OCI-LY7 (cell line): ENCODE results near the gene LRRC1. TPM values are rescaled to one million over a fixed set of nuclear protein-coding genes. Genes with fewer than 3 reads are reported as not detected.

Source experiments
- BruUV-seq: library from RNA; stranded (reverse); fragments of 400-500 nt; replicated peaks from 2 replicates; lab custom pipeline; 2021; lab: Mats Ljungman, UMichigan
- CTCF ChIA-PET: fragments of 300-600 bp; sonication (Branson Sonifier 250); formaldehyde crosslinking; loops from one replicate; lab custom pipeline; 2022; ENCODE audit warnings: antibody characterized with exemption; ENCODE audit not compliant: unreplicated experiment; lab: Charles Lee
- POLR2A ChIA-PET: fragments of 300-600 bp; sonication (Branson Sonifier 250); formaldehyde crosslinking; loops from one replicate; lab custom pipeline; 2022; ENCODE audit warnings: antibody characterized with exemption; lab: Charles Lee
- DNase-seq: peaks from one replicate; pipeline ENCODE4 v3.0.0-alpha.2; 2015; ENCODE audit warnings: low spot score
- H2AFZ ChIP-seq: fragments of 200-600 bp; sonication (generic), shearing (Covaris generic); 2 replicates; pipeline ENCODE4 v1.6.1; 2014; ENCODE audit warnings: mild to moderate bottlenecking, antibody characterized with exemption, low read length, moderate library complexity
- H3K27ac ChIP-seq: fragments of 200-600 bp; sonication (generic); 2 replicates; pipeline ENCODE4 v1.5.1; 2014; ENCODE audit warnings: mixed run types, low read depth, mild to moderate bottlenecking, moderate library complexity, low read length, inconsistent platforms; ENCODE audit not compliant: poor library complexity, severe bottlenecking
- H3K36me3 ChIP-seq: fragments of 200-600 bp; sonication (generic); 2 replicates; pipeline ENCODE4 v1.6.1; 2014; ENCODE audit warnings: mild to moderate bottlenecking, antibody characterized with exemption, low read length, moderate library complexity, mixed read lengths; ENCODE audit not compliant: insufficient read depth
- H3K4me1 ChIP-seq: fragments of 200-600 bp; sonication (generic); 2 replicates; pipeline ENCODE4 v1.5.1; 2014; ENCODE audit warnings: mild to moderate bottlenecking, low read length; ENCODE audit not compliant: insufficient read depth, poor library complexity, severe bottlenecking
- H3K4me2 ChIP-seq: fragments of 200-600 bp; sonication (generic); 2 replicates; pipeline ENCODE4 v1.6.1; 2014; ENCODE audit warnings: mild to moderate bottlenecking, low read length
- H3K4me3 ChIP-seq: fragments of 200-600 bp; sonication (generic); 2 replicates; pipeline ENCODE4 v1.5.1; 2014; ENCODE audit warnings: mild to moderate bottlenecking, low read depth, low read length; ENCODE audit not compliant: poor library complexity, severe bottlenecking
- H3K79me2 ChIP-seq: fragments of 200-600 bp; sonication (generic); 2 replicates; pipeline ENCODE4 v1.6.1; 2016; ENCODE audit warnings: low read depth, mild to moderate bottlenecking, low read length, moderate library complexity, mixed read lengths; ENCODE audit not compliant: insufficient read depth
- H3K9me2 ChIP-seq: fragments of 200-600 bp; sonication (generic); 2 replicates; pipeline ENCODE4 v1.6.1; 2016; ENCODE audit warnings: mild to moderate bottlenecking, low read length, mixed read lengths; ENCODE audit not compliant: insufficient read depth
- H3K9me3 ChIP-seq: fragments of 200-600 bp; sonication (generic); 2 replicates; pipeline ENCODE4 v1.6.1; 2014; ENCODE audit warnings: mild to moderate bottlenecking, mixed run types, low read length, mixed read lengths
- H4K20me1 ChIP-seq: fragments of 200-600 bp; sonication (generic); 2 replicates; pipeline ENCODE4 v1.6.1; 2014; ENCODE audit warnings: mild to moderate bottlenecking, antibody characterized with exemption, low read length, moderate library complexity, mixed read lengths; ENCODE audit not compliant: insufficient read depth
- EZH2phosphoT487 ChIP-seq: fragments of 200-600 bp; sonication (generic); IDR thresholded peaks from 2 replicates; pipeline ENCODE4 v1.6.1; 2018; ENCODE audit warnings: low read depth, borderline replicate concordance, mild to moderate bottlenecking, mixed run types, antibody characterized with exemption, low read length, moderate library complexity, mixed read lengths
- intact Hi-C: fragments of 100-400 bp; cut with micrococcal nuclease; formaldehyde crosslinking; loops from one replicate; pipeline ENCODE4 v1.10.0; 2022; ENCODE audit not compliant: unreplicated experiment
- total RNA-seq, 2 experiments: library from RNA; depleted of rRNA in 1 of 2; stranded (reverse); fragments of >200 nt in 1 of 2; shearing (Covaris generic) in 1 of 2; gene quantifications; 2 replicates each; pipeline ENCODE4 v1.2.3, GENCODE V29; 2014 to 2022
- TF ChIP-seq, protein P1 (sequence below): fragments of 200-600 bp; sonication (generic); conservative IDR thresholded peaks from 2 replicates; pipeline ENCODE4 v1.5.1; 2014; ENCODE audit warnings: mild to moderate bottlenecking, antibody characterized with exemption, low read length, moderate library complexity, mixed read lengths

The LRRC1 gene
- total RNA-seq, 2 experiments from 2014 or later, result 8.2 to 8.4 TPM

DNA sequence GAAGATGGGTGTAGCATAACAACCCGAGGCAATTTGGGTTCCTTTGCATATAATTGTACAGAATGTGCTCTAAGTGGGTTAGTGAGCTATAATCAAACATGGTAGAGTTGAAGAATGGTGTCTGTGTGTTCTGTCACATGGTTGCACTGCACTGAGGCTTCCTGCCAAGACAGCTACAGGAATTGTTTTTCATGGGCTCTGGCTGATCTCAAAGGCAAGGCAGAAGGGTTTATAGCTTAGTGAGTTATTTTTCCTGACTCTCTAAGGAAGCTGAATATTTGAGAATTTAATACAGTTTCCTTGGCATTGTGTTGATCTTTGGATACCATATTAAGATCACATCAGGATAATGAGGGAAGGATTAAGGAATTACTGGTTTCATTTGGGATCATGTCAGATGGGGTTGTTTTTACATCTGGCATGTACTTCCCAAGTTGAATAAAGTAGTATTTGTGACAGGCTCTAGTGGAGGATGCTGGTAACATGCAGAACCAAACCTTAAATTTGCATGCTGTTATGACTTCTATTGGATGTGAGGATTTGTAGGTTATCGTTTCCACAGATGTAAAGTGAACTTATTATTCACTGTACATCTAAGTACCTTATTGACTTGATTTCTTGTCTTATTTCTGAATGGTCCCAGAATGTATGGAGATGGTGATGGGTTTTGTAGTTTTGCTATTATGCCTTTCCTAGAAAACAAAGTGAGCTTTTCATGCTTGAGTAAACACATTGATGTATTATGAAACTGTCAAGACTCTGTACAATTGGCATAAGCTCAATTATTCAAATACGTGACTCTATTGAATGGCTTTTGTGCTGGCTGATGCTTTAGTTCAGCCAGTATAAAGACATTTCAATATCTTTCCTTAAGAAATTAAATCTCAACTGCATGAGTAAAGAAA, 43.3 kb downstream of the LRRC1 start:
- intact Hi-C loops, result no loop called here
- TF ChIP-seq, protein P1, sequence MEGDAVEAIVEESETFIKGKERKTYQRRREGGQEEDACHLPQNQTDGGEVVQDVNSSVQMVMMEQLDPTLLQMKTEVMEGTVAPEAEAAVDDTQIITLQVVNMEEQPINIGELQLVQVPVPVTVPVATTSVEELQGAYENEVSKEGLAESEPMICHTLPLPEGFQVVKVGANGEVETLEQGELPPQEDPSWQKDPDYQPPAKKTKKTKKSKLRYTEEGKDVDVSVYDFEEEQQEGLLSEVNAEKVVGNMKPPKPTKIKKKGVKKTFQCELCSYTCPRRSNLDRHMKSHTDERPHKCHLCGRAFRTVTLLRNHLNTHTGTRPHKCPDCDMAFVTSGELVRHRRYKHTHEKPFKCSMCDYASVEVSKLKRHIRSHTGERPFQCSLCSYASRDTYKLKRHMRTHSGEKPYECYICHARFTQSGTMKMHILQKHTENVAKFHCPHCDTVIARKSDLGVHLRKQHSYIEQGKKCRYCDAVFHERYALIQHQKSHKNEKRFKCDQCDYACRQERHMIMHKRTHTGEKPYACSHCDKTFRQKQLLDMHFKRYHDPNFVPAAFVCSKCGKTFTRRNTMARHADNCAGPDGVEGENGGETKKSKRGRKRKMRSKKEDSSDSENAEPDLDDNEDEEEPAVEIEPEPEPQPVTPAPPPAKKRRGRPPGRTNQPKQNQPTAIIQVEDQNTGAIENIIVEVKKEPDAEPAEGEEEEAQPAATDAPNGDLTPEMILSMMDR, result no peak
- TF ChIP-seq EZH2phosphoT487, result no peak
- POLR2A ChIA-PET, result interaction anchor here (1.2 kb wide), 1 partner anchor 44 kb away, joined by 3 read pairs; no protein-coding TSS in a partner anchor
- Histone ChIP-seq H3K79me2 (no peaks in the 10 kb centered on the region), H3K36me3 (no peaks in the 10 kb centered on the region), H3K4me3 (no peak overlapping the region), H4K20me1 (peaks cover 4% of the 10 kb centered on the region; the same call in 1 of the 2 replicates), H3K9me2 (no peaks in the 10 kb centered on the region), H3K27ac (no peak overlapping the region), H3K4me2 (no peak overlapping the region), H3K4me1 (no peaks in the 10 kb centered on the region), H2AFZ (no peak overlapping the region), H3K9me3 (no peaks in the 10 kb centered on the region)
- DNase-seq, result no peak
- BruUV-seq, result no TSS peak
- CTCF ChIA-PET, result no interaction called here

DNA sequence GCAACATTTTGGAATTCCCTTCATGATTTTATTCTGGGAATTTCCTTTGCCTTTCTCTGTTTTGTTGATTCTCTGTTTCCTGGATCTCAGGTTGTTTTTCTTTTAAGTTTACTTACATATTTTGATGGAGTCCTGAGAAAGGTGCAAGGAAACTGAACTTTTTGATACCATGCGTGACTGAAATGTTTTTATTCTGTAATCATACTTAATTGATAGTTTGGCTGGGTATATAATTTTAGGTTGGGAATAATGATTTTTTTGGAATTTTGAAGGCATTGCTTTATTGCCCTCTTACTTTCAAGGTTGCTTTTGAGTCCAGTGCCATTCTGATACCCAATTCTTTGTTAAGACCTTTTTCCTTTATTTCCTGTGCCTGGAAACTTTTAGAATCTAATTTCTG, 45.2 kb downstream of the LRRC1 start:
- no peaks in the 10 kb centered on the region for H3K9me3 ChIP-seq
- H2AFZ ChIP-seq, result no peak overlapping the region
- H3K4me3 ChIP-seq, result no peak overlapping the region
- H3K4me1 ChIP-seq, result no peaks in the 10 kb centered on the region
- H3K9me2 ChIP-seq, result no peaks in the 10 kb centered on the region
- no peaks in the 10 kb centered on the region; the same call in 1 of the 2 replicates for H4K20me1 ChIP-seq
- H3K27ac ChIP-seq, result no peak overlapping the region
- DNase-seq, result no peak
- BruUV-seq, result no TSS peak
- intact Hi-C loops, result no loop called here
- ChIA-PET CTCF (no interaction called here), POLR2A (interaction anchor here (0.5 kb wide), 1 partner anchor 55 kb away, joined by 3 read pairs; no protein-coding TSS in a partner anchor)
- no peaks in the 10 kb centered on the region for H3K36me3 ChIP-seq
- H3K79me2 ChIP-seq, result no peaks in the 10 kb centered on the region
- H3K4me2 ChIP-seq, result no peak overlapping the region
- TF ChIP-seq, protein P1, result no peak
- no peak for TF ChIP-seq EZH2phosphoT487
